Dendritic cell treated with granulocyte-macrophage colony-stimulating factor and Interleukin-4, amounts not matched to agents 40 ng/mL and 50 ng/mL, for 4 days (primary cell): Measurements from ENCODE around the gene S100PBP.

Source experiments
- H3K27ac Mint-ChIP-seq: one replicate; pipeline ENCODE4 v1.8.0; 2022; ENCODE audit warnings: mild to moderate bottlenecking, mixed read lengths
- H3K27me3 Mint-ChIP-seq: one replicate; pipeline ENCODE4 v1.8.0; 2022; ENCODE audit warnings: mild to moderate bottlenecking, mixed read lengths
- H3K36me3 Mint-ChIP-seq: one replicate; pipeline ENCODE4 v1.8.0; 2022; ENCODE audit warnings: low read depth, mixed read lengths
- H3K4me1 Mint-ChIP-seq: one replicate; pipeline ENCODE4 v1.8.0; 2022; ENCODE audit warnings: low read depth, mixed read lengths
- H3K4me3 Mint-ChIP-seq: one replicate; pipeline ENCODE4 v1.8.0; 2022; ENCODE audit warnings: mild to moderate bottlenecking, moderate library complexity, mixed read lengths
- H3K9me3 Mint-ChIP-seq: one replicate; pipeline ENCODE4 v1.8.0; 2022; ENCODE audit warnings: mixed read lengths
- intact Hi-C: fragments of 100-400 bp; cut with micrococcal nuclease; formaldehyde crosslinking; loops from one replicate; pipeline ENCODE4 v1.15.0; 2022

Gene S100PBP

GRCh38 chr1:32817159-32817814, at the start of gene S100PBP, which contains the start of gene YARS1:
Gene S100PBP, plus strand, starts transcription at chr1:32817653. Its CDS starts 8,447 bp downstream, at chr1:32826100.
Gene YARS1, minus strand, starts transcription at chr1:32817358. Its CDS starts 114 bp downstream, at chr1:32817244.
- peak within 1 kb of the TSS; percentile 93 for H3K27ac Mint-ChIP-seq
- intact Hi-C loops, result no loop called here
- H3K27me3 Mint-ChIP-seq, result no peaks in the 10 kb centered on the region
- H3K4me3 Mint-ChIP-seq, result peak within 1 kb of the TSS; percentile 94
- peaks cover 47% of the 10 kb centered on the region for H3K4me1 Mint-ChIP-seq
- peaks cover 35% of the 10 kb centered on the region for H3K36me3 Mint-ChIP-seq
- no peaks in the 10 kb centered on the region for H3K9me3 Mint-ChIP-seq

- no peaks in the 10 kb centered on the region for H3K9me3 Mint-ChIP-seq
- peaks cover 89% of the 10 kb centered on the region for H3K36me3 Mint-ChIP-seq
- H3K4me3 Mint-ChIP-seq, result no peak overlapping the region
- intact Hi-C loops, result no loop called here
- no peaks in the 10 kb centered on the region for H3K4me1 Mint-ChIP-seq
- H3K27ac Mint-ChIP-seq, result no peak overlapping the region
- no peaks in the 10 kb centered on the region for H3K27me3 Mint-ChIP-seq
Observed at GRCh38 chr1:32768110-32768850, 49.2 kb upstream of the S100PBP start.

GRCh38 chr1:32769524-32770220, 47.8 kb upstream of the S100PBP start:
- intact Hi-C loops, result no loop called here
- H3K9me3 Mint-ChIP-seq, result no peaks in the 10 kb centered on the region

GRCh38 chr1:32770221-32770731, 47.2 kb upstream of the S100PBP start:
- Mint-ChIP-seq H3K4me1 (peaks cover 10% of the 10 kb centered on the region), H3K36me3 (peaks cover 89% of the 10 kb centered on the region), H3K4me3 (no peak overlapping the region), H3K27ac (no peak overlapping the region), H3K9me3 (no peaks in the 10 kb centered on the region), H3K27me3 (no peaks in the 10 kb centered on the region)
- intact Hi-C loops, result no loop called here

More at GRCh38 chr1:32769524-32770220, 47.8 kb upstream of the S100PBP start:
- peaks cover 89% of the 10 kb centered on the region for H3K36me3 Mint-ChIP-seq
- peaks cover 7% of the 10 kb centered on the region for H3K4me1 Mint-ChIP-seq
- no peak overlapping the region for H3K4me3 Mint-ChIP-seq
- no peaks in the 10 kb centered on the region for H3K27me3 Mint-ChIP-seq
- no peak overlapping the region for H3K27ac Mint-ChIP-seq

- H3K4me1 Mint-ChIP-seq, result peaks cover 17% of the 10 kb centered on the region
- no peaks in the 10 kb centered on the region for H3K9me3 Mint-ChIP-seq
- no peak overlapping the region for H3K4me3 Mint-ChIP-seq
- peaks cover 92% of the 10 kb centered on the region for H3K36me3 Mint-ChIP-seq
- intact Hi-C loops, result no loop called here
- H3K27me3 Mint-ChIP-seq, result no peaks in the 10 kb centered on the region
- H3K27ac Mint-ChIP-seq, result no peak overlapping the region
Observed at GRCh38 chr1:32770741-32771548, 46.5 kb upstream of the S100PBP start.

GRCh38 chr1:32771561-32772280, 45.7 kb upstream of the S100PBP start:
- H3K4me3 Mint-ChIP-seq, result no peak overlapping the region
- no peaks in the 10 kb centered on the region for H3K27me3 Mint-ChIP-seq
- intact Hi-C loops, result no loop called here
- peaks cover 100% of the 10 kb centered on the region for H3K36me3 Mint-ChIP-seq
- H3K4me1 Mint-ChIP-seq, result peaks cover 17% of the 10 kb centered on the region
- H3K9me3 Mint-ChIP-seq, result no peaks in the 10 kb centered on the region
- H3K27ac Mint-ChIP-seq, result no peak overlapping the region

- no peak overlapping the region for H3K27ac Mint-ChIP-seq
- H3K9me3 Mint-ChIP-seq, result no peaks in the 10 kb centered on the region
- no peaks in the 10 kb centered on the region for H3K27me3 Mint-ChIP-seq
- intact Hi-C loops, result loop anchor here (1.0 kb wide), 2 partner anchors 60 to 252 kb away; no protein-coding TSS in a partner anchor
- no peak overlapping the region for H3K4me3 Mint-ChIP-seq
- peaks cover 17% of the 10 kb centered on the region for H3K4me1 Mint-ChIP-seq
- H3K36me3 Mint-ChIP-seq, result peaks cover 98% of the 10 kb centered on the region
Observed at GRCh38 chr1:32772281-32773017, 45.0 kb upstream of the S100PBP start.

- Mint-ChIP-seq H3K27me3 (no peaks in the 10 kb centered on the region), H3K36me3 (peaks cover 98% of the 10 kb centered on the region), H3K27ac (no peak overlapping the region), H3K4me3 (no peak overlapping the region), H3K9me3 (no peaks in the 10 kb centered on the region), H3K4me1 (peaks cover 17% of the 10 kb centered on the region)
- intact Hi-C loops, result loop anchor here (1.0 kb wide), 2 partner anchors 61 to 253 kb away; no protein-coding TSS in a partner anchor
Observed at GRCh38 chr1:32773018-32773763, 44.3 kb upstream of the S100PBP start.

- H3K4me1 Mint-ChIP-seq, result peaks cover 17% of the 10 kb centered on the region
- no peak overlapping the region for H3K27ac Mint-ChIP-seq
- no peak overlapping the region for H3K4me3 Mint-ChIP-seq
- no peaks in the 10 kb centered on the region for H3K27me3 Mint-ChIP-seq
- H3K9me3 Mint-ChIP-seq, result no peaks in the 10 kb centered on the region
- peaks cover 98% of the 10 kb centered on the region for H3K36me3 Mint-ChIP-seq
- intact Hi-C loops, result loop anchor here (1.0 kb wide), 2 partner anchors 62 to 254 kb away; no protein-coding TSS in a partner anchor
Observed at GRCh38 chr1:32773764-32774463, 43.5 kb upstream of the S100PBP start.

- Mint-ChIP-seq H3K27me3 (no peaks in the 10 kb centered on the region), H3K36me3 (peaks cover 98% of the 10 kb centered on the region), H3K27ac (no peak overlapping the region), H3K4me1 (peaks cover 17% of the 10 kb centered on the region), H3K9me3 (no peaks in the 10 kb centered on the region), H3K4me3 (no peak overlapping the region)
- intact Hi-C loops, result no loop called here
Observed at GRCh38 chr1:32774464-32774808, 43.0 kb upstream of the S100PBP start.

- H3K27ac Mint-ChIP-seq, result no peak overlapping the region
- H3K27me3 Mint-ChIP-seq, result no peaks in the 10 kb centered on the region
- H3K4me1 Mint-ChIP-seq, result peaks cover 17% of the 10 kb centered on the region
- no peak overlapping the region for H3K4me3 Mint-ChIP-seq
- intact Hi-C loops, result no loop called here
- H3K36me3 Mint-ChIP-seq, result peaks cover 98% of the 10 kb centered on the region
- no peaks in the 10 kb centered on the region for H3K9me3 Mint-ChIP-seq
Observed at GRCh38 chr1:32774950-32775634, 42.4 kb upstream of the S100PBP start.
